Raji (cell line): ENCODE data around the gene RBFOX1.

Experiments
- POLR2A ChIP-seq: IDR thresholded peaks from 2 replicates; pipeline ENCODE4 v1.6.1; 2011; ENCODE audit warnings: low read depth, low read length, control low read depth; ENCODE audit not compliant: insufficient read depth

RBFOX1 gene

GRCh38 chr16:7602291-7602950 is 269.8 kb downstream of the RBFOX1 start:
- TF ChIP-seq POLR2A, result no peak

GRCh38 chr16:7605812-7606211 is 273.2 kb downstream of the RBFOX1 start:
- TF ChIP-seq POLR2A, result no peak

- TF ChIP-seq POLR2A, result no peak
Measured at GRCh38 chr16:7612671-7613070, 280.0 kb downstream of the RBFOX1 start.

- TF ChIP-seq POLR2A, result no peak
Measured at GRCh38 chr16:7613518-7613917, 280.9 kb downstream of the RBFOX1 start.

GRCh38 chr16:7614021-7614795 is 281.6 kb downstream of the RBFOX1 start:
- TF ChIP-seq POLR2A, result no peak

GRCh38 chr16:7615565-7615964 is 282.9 kb downstream of the RBFOX1 start:
- no peak for TF ChIP-seq POLR2A

- TF ChIP-seq POLR2A, result no peak
Measured at GRCh38 chr16:7624871-7625766, 292.5 kb downstream of the RBFOX1 start.

- no peak for TF ChIP-seq POLR2A
Measured at GRCh38 chr16:7628981-7629380, 296.3 kb downstream of the RBFOX1 start.

- no peak for TF ChIP-seq POLR2A
Measured at GRCh38 chr16:7629571-7629970, 296.9 kb downstream of the RBFOX1 start.

- no peak for TF ChIP-seq POLR2A
Measured at GRCh38 chr16:7637446-7637845, 304.8 kb downstream of the RBFOX1 start.

GRCh38 chr16:7638306-7638705 is 305.7 kb downstream of the RBFOX1 start:
- TF ChIP-seq POLR2A, result no peak

- TF ChIP-seq POLR2A, result no peak
Measured at GRCh38 chr16:7640334-7640733, 307.7 kb downstream of the RBFOX1 start.

- no peak for TF ChIP-seq POLR2A
Measured at GRCh38 chr16:7644176-7644575, 311.5 kb downstream of the RBFOX1 start.

GRCh38 chr16:7644811-7645210 is 312.2 kb downstream of the RBFOX1 start:
- TF ChIP-seq POLR2A, result no peak

GRCh38 chr16:7646821-7647500 is 314.3 kb downstream of the RBFOX1 start:
- TF ChIP-seq POLR2A, result no peak

GRCh38 chr16:7650431-7650830 is 317.8 kb downstream of the RBFOX1 start:
- TF ChIP-seq POLR2A, result no peak
